ENCODE measurements around the gene ELL. TPM values are rescaled to one million over a fixed set of nuclear protein-coding genes. Genes with fewer than 3 reads are reported as not detected.
A peak's percentile ranks its signal among the peaks of the same experiment; 100 is the strongest.

ELL gene
- total RNA-seq, 6 donors from 2014 or later, result 19.8 to 66.0 (median 22.4) TPM

DNA sequence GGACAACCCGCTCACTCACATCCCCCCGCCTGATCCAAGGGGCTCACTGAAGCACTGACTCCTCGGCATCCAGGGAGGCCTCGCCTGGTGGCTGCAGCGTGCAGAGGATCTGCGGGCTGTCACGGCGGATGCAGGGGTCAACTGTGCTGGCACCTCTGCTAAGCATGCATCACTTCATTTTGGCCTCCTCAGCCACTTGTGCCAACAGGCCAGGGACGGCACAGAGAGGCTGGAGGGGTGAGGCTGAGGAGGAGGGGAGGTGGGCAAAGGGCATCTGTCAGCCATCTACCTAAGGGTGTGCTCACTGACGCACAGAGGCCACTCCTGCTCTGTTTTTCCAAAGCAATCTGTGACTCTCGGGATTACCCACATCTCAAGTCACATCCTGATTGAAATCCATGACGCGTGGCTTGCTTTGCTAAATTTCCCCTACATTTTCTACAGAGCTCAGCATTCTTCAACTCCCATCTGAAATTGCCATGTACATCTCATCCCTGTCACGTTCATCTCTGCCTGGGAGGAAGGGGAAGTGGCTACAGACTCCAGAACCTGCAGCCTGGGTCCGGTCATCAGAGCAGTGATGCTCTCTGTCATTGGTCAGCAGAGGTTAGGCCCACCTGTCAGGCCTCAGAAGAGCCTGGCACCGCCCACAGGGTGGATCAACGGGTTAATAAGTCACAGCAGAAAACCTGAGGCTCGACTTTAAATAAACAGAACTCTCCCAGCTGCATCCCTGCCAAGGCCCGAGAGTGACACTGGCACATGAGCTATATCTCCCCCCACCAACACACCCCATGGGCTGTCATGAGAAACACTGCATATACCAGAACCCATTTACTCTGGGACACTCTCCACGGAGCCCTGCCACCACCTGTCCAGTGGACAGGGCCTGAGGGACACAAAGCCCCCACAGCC is 17.6 kb downstream of the ELL start:
- peak in 1 of 2 donors; percentile 19 for ATAC-seq (ENCODE audit: low FRiP score in 2 of 2)
- Histone ChIP-seq H3K9me3 (no peaks in the 10 kb centered on the region), H3K4me3 (no peak overlapping the region), H3K27ac (peak overlapping the region in 3 of 4 donors; percentile 60 to 78 (median 77)), H3K4me1 (peaks cover 95 to 98% (median 96%) of the 10 kb centered on the region in 4 donors), H3K36me3 (no peaks in the 10 kb centered on the region), H3K27me3 (no peaks in the 10 kb centered on the region)
- DNase-seq, result no peak
- TF ChIP-seq EP300 (IDR thresholded peaks at IDR 0.05), result no peak
- TF ChIP-seq, protein P1, sequence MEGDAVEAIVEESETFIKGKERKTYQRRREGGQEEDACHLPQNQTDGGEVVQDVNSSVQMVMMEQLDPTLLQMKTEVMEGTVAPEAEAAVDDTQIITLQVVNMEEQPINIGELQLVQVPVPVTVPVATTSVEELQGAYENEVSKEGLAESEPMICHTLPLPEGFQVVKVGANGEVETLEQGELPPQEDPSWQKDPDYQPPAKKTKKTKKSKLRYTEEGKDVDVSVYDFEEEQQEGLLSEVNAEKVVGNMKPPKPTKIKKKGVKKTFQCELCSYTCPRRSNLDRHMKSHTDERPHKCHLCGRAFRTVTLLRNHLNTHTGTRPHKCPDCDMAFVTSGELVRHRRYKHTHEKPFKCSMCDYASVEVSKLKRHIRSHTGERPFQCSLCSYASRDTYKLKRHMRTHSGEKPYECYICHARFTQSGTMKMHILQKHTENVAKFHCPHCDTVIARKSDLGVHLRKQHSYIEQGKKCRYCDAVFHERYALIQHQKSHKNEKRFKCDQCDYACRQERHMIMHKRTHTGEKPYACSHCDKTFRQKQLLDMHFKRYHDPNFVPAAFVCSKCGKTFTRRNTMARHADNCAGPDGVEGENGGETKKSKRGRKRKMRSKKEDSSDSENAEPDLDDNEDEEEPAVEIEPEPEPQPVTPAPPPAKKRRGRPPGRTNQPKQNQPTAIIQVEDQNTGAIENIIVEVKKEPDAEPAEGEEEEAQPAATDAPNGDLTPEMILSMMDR (IDR thresholded peaks at IDR 0.05), result no peak
- no peak for TF ChIP-seq POLR2A (IDR thresholded peaks at IDR 0.05)
- TF ChIP-seq POLR2AphosphoS5 (IDR thresholded peaks at IDR 0.05), result peak in 1 of 2 donors; percentile 36
- WGBS, 2 donors, result 68 to 83% methylated on average over 15 to 20 of the region's 20 CpGs

DNA sequence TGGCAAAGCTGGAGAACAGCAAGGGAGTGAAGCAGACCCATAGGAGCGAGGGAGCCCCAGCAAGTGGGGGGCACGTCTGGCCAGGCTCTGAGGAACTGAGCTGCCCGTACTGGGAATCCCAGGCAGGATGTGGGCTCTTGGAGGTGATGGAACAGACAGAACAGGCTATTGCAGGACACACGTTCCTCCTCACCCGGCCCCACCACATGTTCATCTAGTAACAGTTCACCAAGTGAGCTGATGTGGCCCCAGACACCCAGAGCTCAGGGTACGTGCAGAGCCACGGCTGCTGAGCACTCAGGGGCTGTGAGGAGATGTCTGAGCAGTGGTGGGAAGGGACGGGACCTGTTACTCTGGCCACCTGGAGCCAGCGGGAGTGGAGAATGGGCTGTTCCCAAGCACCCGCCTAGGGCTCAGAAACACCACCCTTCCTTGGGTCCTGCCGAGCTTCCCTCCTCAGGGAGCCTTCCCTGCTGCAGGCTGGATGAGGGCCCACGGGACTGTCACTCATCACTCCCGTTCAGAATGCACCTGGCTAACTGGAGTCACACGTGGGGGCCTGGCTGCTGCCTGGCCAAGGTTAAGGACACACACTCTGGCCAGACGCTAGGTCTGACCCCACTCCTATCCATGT is 18.4 kb downstream of the ELL start:
- no peak for TF ChIP-seq POLR2AphosphoS5 (IDR thresholded peaks at IDR 0.05)
- TF ChIP-seq, protein P1 (IDR thresholded peaks at IDR 0.05), result no peak
- TF ChIP-seq POLR2A (IDR thresholded peaks at IDR 0.05), result no peak
- no peak for TF ChIP-seq EP300 (IDR thresholded peaks at IDR 0.05)
- no peaks in the 10 kb centered on the region for H3K36me3 ChIP-seq
- ATAC-seq (ENCODE audit: low FRiP score in 2 of 2) (no peak), DNase-seq (no peak)
- no peaks in the 10 kb centered on the region for H3K27me3 ChIP-seq
- H3K27ac ChIP-seq, result peak overlapping the region; percentile 60 to 78 (median 70)
- no peaks in the 10 kb centered on the region for H3K9me3 ChIP-seq
- WGBS, 2 donors, result 71 to 76% methylated on average over 7 to 12 of the region's 15 CpGs
- H3K4me1 ChIP-seq, result peaks cover 99 to 100% (median 100%) of the 10 kb centered on the region in 4 donors
- H3K4me3 ChIP-seq, result no peak overlapping the region

DNA sequence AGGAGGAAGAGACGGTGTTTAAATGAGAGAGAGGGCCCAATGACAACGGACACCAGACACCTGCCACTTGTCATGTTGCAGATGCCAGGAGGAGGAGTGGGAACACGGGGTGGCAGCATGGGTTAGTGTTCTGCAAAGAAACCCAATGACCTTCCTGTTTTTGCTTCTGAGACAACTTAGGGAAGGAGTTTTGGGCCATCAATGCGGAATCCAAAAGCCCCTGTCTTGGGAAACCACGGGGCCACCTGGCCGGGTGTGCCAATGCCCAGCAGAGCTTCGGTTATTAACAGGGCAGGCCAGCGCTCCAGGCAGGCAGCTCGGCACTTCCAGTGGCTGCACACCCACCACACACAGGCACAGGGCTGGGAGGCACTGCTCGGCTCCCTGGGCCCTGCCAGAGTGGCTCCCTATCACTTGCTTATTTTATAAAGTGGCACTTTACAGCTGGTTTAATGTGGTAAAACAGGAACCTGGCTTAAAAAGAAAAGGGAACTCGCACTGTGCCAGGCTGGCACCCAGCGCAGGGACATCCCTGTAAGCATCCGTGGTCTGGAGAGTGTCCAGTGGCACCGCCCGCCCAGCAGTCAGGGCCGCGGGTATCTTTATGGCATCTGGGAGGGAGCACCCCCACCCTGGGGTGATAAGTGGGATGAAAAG is 19.1 kb downstream of the ELL start:
- DNase-seq, result peak; percentile 54 to 73
- H3K9me3 ChIP-seq, result no peaks in the 10 kb centered on the region
- peaks cover 95 to 100% (median 99%) of the 10 kb centered on the region in 4 donors for H3K4me1 ChIP-seq
- no peaks in the 10 kb centered on the region for H3K36me3 ChIP-seq
- TF ChIP-seq, protein P1 (IDR thresholded peaks at IDR 0.05), result no peak
- TF ChIP-seq POLR2AphosphoS5 (IDR thresholded peaks at IDR 0.05), result no peak
- TF ChIP-seq POLR2A (IDR thresholded peaks at IDR 0.05), result no peak
- no peak for TF ChIP-seq EP300 (IDR thresholded peaks at IDR 0.05)
- H3K27ac ChIP-seq, result peak overlapping the region; percentile 60 to 78 (median 70)
- ATAC-seq (ENCODE audit: low FRiP score in 2 of 2), result peak; percentile 49 to 60
- no peaks in the 10 kb centered on the region for H3K27me3 ChIP-seq
- peak overlapping the region in 1 of 4 donors; percentile 2 for H3K4me3 ChIP-seq
- WGBS, 2 donors, result 43 to 53% methylated on average over 14 to 17 of the region's 17 CpGs

- no peak for DNase-seq
- Histone ChIP-seq H3K4me3 (no peak overlapping the region), H3K27ac (peak overlapping the region; percentile 60 to 78 (median 70))
Observed at GRCh38 chr19:18502246-18502637, 19.6 kb downstream of the ELL start.

DNA sequence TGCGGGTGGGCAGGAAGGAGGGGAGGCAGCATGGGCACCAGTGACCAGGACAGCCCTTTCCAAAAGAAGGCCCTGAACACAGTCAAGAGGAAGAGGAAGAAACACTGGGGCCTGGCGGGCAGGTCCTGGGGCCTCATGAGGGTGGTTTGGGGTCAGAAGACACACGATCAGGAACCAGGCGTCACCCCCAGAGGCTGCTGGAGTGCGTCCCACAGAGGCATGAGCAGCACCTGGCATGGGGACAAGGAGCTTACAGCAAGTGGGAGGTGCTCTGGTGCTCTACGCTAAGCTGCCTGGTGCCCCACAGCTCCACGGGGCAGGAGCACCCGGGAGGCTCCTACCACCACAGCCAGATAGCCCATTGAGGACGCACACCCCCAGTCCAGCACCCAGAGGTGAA is 20.0 kb downstream of the ELL start:
- Histone ChIP-seq H3K9me3 (no peaks in the 10 kb centered on the region), H3K4me1 (peaks cover 90 to 100% (median 96%) of the 10 kb centered on the region in 4 donors), H3K4me3 (no peak overlapping the region), H3K27me3 (no peaks in the 10 kb centered on the region), H3K27ac (peak overlapping the region; percentile 60 to 78 (median 70)), H3K36me3 (no peaks in the 10 kb centered on the region)
- TF ChIP-seq POLR2AphosphoS5 (IDR thresholded peaks at IDR 0.05) (no peak), EP300 (IDR thresholded peaks at IDR 0.05) (no peak), POLR2A (IDR thresholded peaks at IDR 0.05) (no peak)
- TF ChIP-seq, protein P1 (IDR thresholded peaks at IDR 0.05), result no peak
- DNase-seq (peak in 1 of 2 donors; percentile 50), ATAC-seq (ENCODE audit: low FRiP score in 2 of 2) (peak; percentile 4 to 20)
- 38 to 43% methylated on average over 3 to 9 of the region's 9 CpGs for WGBS, 2 donors

More at GRCh38 chr19:18502246-18502637, 19.6 kb downstream of the ELL start:
- no peaks in the 10 kb centered on the region for H3K36me3 ChIP-seq
- ATAC-seq (ENCODE audit: low FRiP score in 2 of 2), result no peak
- 57 to 73% methylated on average over 5 to 7 of the region's 7 CpGs for WGBS, 2 donors
- H3K4me1 ChIP-seq, result peaks cover 90 to 100% (median 96%) of the 10 kb centered on the region in 4 donors
- no peaks in the 10 kb centered on the region for H3K9me3 ChIP-seq
- TF ChIP-seq EP300 (IDR thresholded peaks at IDR 0.05), result no peak
- no peaks in the 10 kb centered on the region for H3K27me3 ChIP-seq

Measured in upper lobe of left lung (tissue), 6 donors.